B cell (primary cell): ENCODE results near the gene MAGI2. TPM values are rescaled to one million over a fixed set of nuclear protein-coding genes. Genes with fewer than 3 reads are reported as not detected.

ENCODE experiments used
- ATAC-seq: fragments of 200-7000 bp; cut with Tn5 transposase; one replicate; pipeline ENCODE4 v1.10.0; 2021; ENCODE audit warnings: low read depth, mild to moderate bottlenecking, moderate number of reproducible peaks, moderate library complexity
- CTCF ChIA-PET: fragments of 350-600 bp; sonication (Branson Sonifier 250); formaldehyde crosslinking; loops from one replicate; lab custom pipeline; 2021; ENCODE audit warnings: antibody characterized with exemption, inconsistent platforms; lab: Charles Lee
- POLR2A ChIA-PET: fragments of 350-600 bp; sonication (Branson Sonifier 250); formaldehyde crosslinking; loops from one replicate; lab custom pipeline; 2021; ENCODE audit warnings: antibody characterized with exemption; lab: Charles Lee
- DNase-seq: peaks from one replicate; pipeline ENCODE4 v3.0.0; 2013
- H2AFZ ChIP-seq: 2 replicates; pipeline ENCODE4 v1.6.1; 2012; ENCODE audit warnings: mild to moderate bottlenecking, low read depth, low read length; ENCODE audit not compliant: insufficient read depth, poor library complexity, severe bottlenecking
- H3K27ac ChIP-seq, 2 donors: 1 replicate in 1 of 2; 2 replicates in 1 of 2; pipeline ENCODE4 v1.5.1; 2012 to 2013; ENCODE audit warnings: low read length in 2 of 2, mild to moderate bottlenecking in 2 of 2, moderate library complexity in 1 of 2
- H3K27me3 ChIP-seq, 4 experiments: fragments of 200-600 bp in 1 of 4; sonication (generic) in 1 of 4; replicated peaks in 1 of 4; 1 replicate in 2 of 4; 2 replicates in 2 of 4; pipeline versions ENCODE4 v1.6.1 to v1.7.0; 2013 to 2016; ENCODE audit warnings: low read length in 3 of 4, mild to moderate bottlenecking in 2 of 4, mixed read lengths in 1 of 4, moderate library complexity in 1 of 4; ENCODE audit not compliant: insufficient read depth in 4 of 4, control insufficient read depth in 3 of 4; ENCODE audit errors: control extremely low read depth in 1 of 4
- H3K36me3 ChIP-seq, 2 experiments: replicated peaks in 1 of 2; 1 replicate in 1 of 2; 2 replicates in 1 of 2; pipeline versions ENCODE4 v1.6.1 to v1.7.1; 2013; ENCODE audit warnings: low read length in 1 of 2; ENCODE audit not compliant: insufficient read depth in 2 of 2, control insufficient read depth in 1 of 2; ENCODE audit errors: control extremely low read depth in 1 of 2, extremely low read depth in 1 of 2
- H3K4me1 ChIP-seq, 2 donors: fragments of 200-600 bp in 1 of 2; sonication (generic) in 1 of 2; 1 replicate in 1 of 2; 2 replicates in 1 of 2; pipeline versions ENCODE4 v1.5.1 to v1.6.1; 2013 to 2017; ENCODE audit warnings: low read length in 2 of 2; ENCODE audit not compliant: control insufficient read depth in 2 of 2, insufficient read depth in 2 of 2
- H3K4me2 ChIP-seq: replicated peaks from 2 replicates; pipeline ENCODE3; 2012; ENCODE audit warnings: mild to moderate bottlenecking, low read depth, low read length; ENCODE audit not compliant: poor library complexity, severe bottlenecking
- H3K4me3 ChIP-seq, 5 experiments: fragments of 200-600 bp in 1 of 5; sonication (generic) in 1 of 5; 1 replicate in 3 of 5; 2 replicates in 2 of 5; pipeline versions ENCODE4 v1.5.1 to v1.7.0; 2011 to 2016; ENCODE audit warnings: low read length in 4 of 5, mild to moderate bottlenecking in 4 of 5, low read depth in 2 of 5, control low read depth in 1 of 5, moderate library complexity in 1 of 5; ENCODE audit not compliant: insufficient read depth in 1 of 5; ENCODE audit errors: control extremely low read depth in 1 of 5, extremely low read depth in 1 of 5
- H3K79me2 ChIP-seq: fragments of 200-600 bp; sonication (generic); one replicate; pipeline ENCODE4 v1.6.0; 2016; ENCODE audit warnings: low read length; ENCODE audit not compliant: control insufficient read depth, insufficient read depth
- H3K9ac ChIP-seq: fragments of 200-600 bp; sonication (generic); 2 replicates; pipeline ENCODE4 v1.6.1; 2017; ENCODE audit warnings: mild to moderate bottlenecking, low read length, moderate library complexity
- H3K9me3 ChIP-seq, 3 donors: one replicate each; pipeline versions ENCODE4 v1.6.1 to v1.7.1; 2013; ENCODE audit warnings: low read length in 2 of 3; ENCODE audit not compliant: control insufficient read depth in 2 of 3, insufficient read depth in 1 of 3; ENCODE audit errors: control extremely low read depth in 1 of 3
- H4K20me1 ChIP-seq: 2 replicates; pipeline ENCODE4 v1.6.0; 2012; ENCODE audit warnings: mild to moderate bottlenecking, low read length; ENCODE audit not compliant: insufficient read depth, control insufficient read depth, poor library complexity, severe bottlenecking
- H3K27ac Mint-ChIP-seq: one replicate; pipeline ENCODE4 v1.8.0; 2021; ENCODE audit warnings: mixed read lengths
- H3K27me3 Mint-ChIP-seq: one replicate; pipeline ENCODE4 v1.8.0; 2021; ENCODE audit warnings: mixed read lengths
- H3K4me1 Mint-ChIP-seq: one replicate; pipeline ENCODE4 v1.8.0; 2021; ENCODE audit warnings: mixed read lengths
- H3K4me3 Mint-ChIP-seq: one replicate; pipeline ENCODE4 v1.8.0; 2021; ENCODE audit warnings: mixed read lengths
- H3K9me3 Mint-ChIP-seq: one replicate; pipeline ENCODE4 v1.8.0; 2022; ENCODE audit warnings: mixed read lengths; ENCODE audit not compliant: insufficient read depth
- CTCF ChIP-seq: fragments of 200-600 bp; IDR thresholded peaks from one replicate; pipeline ENCODE4 v1.8.0; 2022; ENCODE audit warnings: antibody characterized with exemption, mild to moderate bottlenecking
- EZH2 ChIP-seq: IDR thresholded peaks from 2 replicates; pipeline ENCODE4 v1.6.1; 2012; ENCODE audit warnings: borderline replicate concordance, low read depth, mild to moderate bottlenecking, moderate library complexity, low read length; ENCODE audit not compliant: insufficient read depth, poor library complexity, severe bottlenecking
- WGBS: methylation state at CpG from one replicate; pipeline ENCODE4 v1.1.5; 2013; ENCODE audit warnings: missing lambda C conversion rate; ENCODE audit not compliant: insufficient coverage; 5-methylcytosine and 5-hydroxymethylcytosine counted together
- intact Hi-C: fragments of 100-400 bp; cut with micrococcal nuclease; formaldehyde crosslinking; loops from one replicate; pipeline ENCODE4 v1.10.0; 2022
- polyA plus RNA-seq: library from polyadenylated mRNA; depleted of rRNA; stranded (reverse); fragments of >200 nt; gene quantifications from 2 replicates; pipeline ENCODE4 v1.2.3, GENCODE V29; 2012
- total RNA-seq, 2 donors: library from RNA; stranded (reverse); fragments of 120-200 nt in 1 of 2; gene quantifications; 1 replicate in 1 of 2; 2 replicates in 1 of 2; pipeline versions ENCODE4 v1.2.3 to v1.2.4, GENCODE V29; 2013 to 2022

MAGI2 gene
- total and polyA plus RNA-seq, 2 donors (not counting 1 experiment from before 2014, with no cell fraction given), result 0.16 to 0.64 TPM

GRCh38 chr7:78153285-78153684, 1300.2 kb downstream of the MAGI2 start:
- Histone ChIP-seq H3K36me3 (no peaks in the 10 kb centered on the region), H2AFZ (no peak overlapping the region), H3K79me2 (no peaks in the 10 kb centered on the region), H3K4me1 (no peaks in the 10 kb centered on the region), H3K27ac (no peak overlapping the region), H4K20me1 (no peaks in the 10 kb centered on the region), H3K4me2 (no peak overlapping the region), H3K27me3 (peaks cover 0 to 2% (median 0%) of the 10 kb centered on the region in 4 experiments), H3K9ac (no peak overlapping the region), H3K9me3 (no peaks in the 10 kb centered on the region), H3K4me3 (no peak overlapping the region)
- ATAC-seq (no peak), DNase-seq (no peak)
- intact Hi-C loops, result no loop called here
- TF ChIP-seq CTCF, result no peak
- Mint-ChIP-seq H3K27me3 (peaks cover 15% of the 10 kb centered on the region), H3K4me3 (no peak overlapping the region), H3K9me3 (no peaks in the 10 kb centered on the region), H3K27ac (no peak overlapping the region), H3K4me1 (no peaks in the 10 kb centered on the region)
- POLR2A ChIA-PET, result no interaction called here
- WGBS, result no CpG with 5 or more reads among the region's 4 CpGs
- CTCF ChIA-PET, result no interaction called here

GRCh38 chr7:78151229-78151628, 1302.2 kb downstream of the MAGI2 start:
- H3K27me3 ChIP-seq, result peaks cover 0 to 2% (median 0%) of the 10 kb centered on the region in 4 experiments
- H3K79me2 ChIP-seq, result no peaks in the 10 kb centered on the region
- no peaks in the 10 kb centered on the region for H3K4me1 ChIP-seq
- no peak overlapping the region for H3K27ac ChIP-seq
- no peaks in the 10 kb centered on the region for H3K9me3 ChIP-seq
- no peaks in the 10 kb centered on the region for H3K4me1 Mint-ChIP-seq
- intact Hi-C loops, result no loop called here
- H3K27ac Mint-ChIP-seq, result no peak overlapping the region
- H2AFZ ChIP-seq, result no peak overlapping the region
- H3K4me3 Mint-ChIP-seq, result no peak overlapping the region
- peaks cover 18% of the 10 kb centered on the region for H3K27me3 Mint-ChIP-seq
- CTCF ChIA-PET, result no interaction called here
- no peaks in the 10 kb centered on the region for H4K20me1 ChIP-seq
- ATAC-seq (no peak), DNase-seq (no peak)
- POLR2A ChIA-PET, result no interaction called here
- 91% methylated on average over 1 of the region's 3 CpGs for WGBS
- H3K4me2 ChIP-seq, result no peak overlapping the region
- H3K36me3 ChIP-seq, result no peaks in the 10 kb centered on the region
- no peak for TF ChIP-seq CTCF
- TF ChIP-seq EZH2, result no peak
- H3K9ac ChIP-seq, result no peak overlapping the region
- H3K9me3 Mint-ChIP-seq, result no peaks in the 10 kb centered on the region
- no peak overlapping the region for H3K4me3 ChIP-seq
